GM18909 (cell line): ENCODE measurements around the gene FSTL1.

Experiments
- ATAC-seq: cut with Tn5 transposase; IDR thresholded peaks from one replicate; pipeline ENCODE4 v1.9.1; 2021; ENCODE audit warnings: mild to moderate bottlenecking; ENCODE audit not compliant: unreplicated experiment, poor library complexity

The FSTL1 gene

GRCh38 chr3:120469440-120469839 lies 18.6 kb upstream of the FSTL1 start:
- no peak for ATAC-seq

GRCh38 chr3:120468635-120469295 lies 18.0 kb upstream of the FSTL1 start:
- no peak for ATAC-seq

- ATAC-seq = no peak
These were observed 11.7 kb upstream of the FSTL1 start for GRCh38 chr3:120462409-120462959.

- no peak for ATAC-seq
These were observed 10.6 kb upstream of the FSTL1 start for GRCh38 chr3:120461416-120461815.

GRCh38 chr3:120460862-120461261 lies 10.1 kb upstream of the FSTL1 start:
- no peak for ATAC-seq

GRCh38 chr3:120460181-120460790 lies 9.5 kb upstream of the FSTL1 start:
- ATAC-seq = no peak

GRCh38 chr3:120459196-120459595 lies 8.4 kb upstream of the FSTL1 start:
- no peak for ATAC-seq

- no peak for ATAC-seq
These were observed 7.0 kb upstream of the FSTL1 start for GRCh38 chr3:120457827-120458226.

- no peak for ATAC-seq
These were observed 3.4 kb upstream of the FSTL1 start for GRCh38 chr3:120454076-120454689.

GRCh38 chr3:120452816-120453215 lies 2.0 kb upstream of the FSTL1 start:
- no peak for ATAC-seq

- no peak for ATAC-seq
These were observed 1.0 kb upstream of the FSTL1 start for GRCh38 chr3:120451806-120452205.

- no peak for ATAC-seq
These were observed 525 bp upstream of the FSTL1 start for GRCh38 chr3:120451272-120451761.

GRCh38 chr3:120449701-120450599 lies 842 bp downstream of the FSTL1 start:
- ATAC-seq = no peak

- ATAC-seq = no peak
These were observed 1.5 kb downstream of the FSTL1 start for GRCh38 chr3:120449251-120449650.

GRCh38 chr3:120448756-120449155 lies 2.0 kb downstream of the FSTL1 start:
- no peak for ATAC-seq

GRCh38 chr3:120446891-120447668 lies 3.7 kb downstream of the FSTL1 start:
- no peak for ATAC-seq

- ATAC-seq = no peak
These were observed 5.1 kb downstream of the FSTL1 start for GRCh38 chr3:120445654-120446053.

- ATAC-seq = no peak
These were observed 7.1 kb downstream of the FSTL1 start for GRCh38 chr3:120443626-120444123.

- no peak for ATAC-seq
These were observed 7.7 kb downstream of the FSTL1 start for GRCh38 chr3:120442975-120443517.
